Muscle of arm (tissue), 12 donors: ENCODE data around the gene SMAD6. TPM values are rescaled to one million over a fixed set of nuclear protein-coding genes. Genes with fewer than 3 reads are reported as not detected.
"Not testable (repeated sequence)": the region's sequence is repeated elsewhere in the genome, so short reads cannot be mapped to it uniquely, and the experiment has no call there.

Experiments
- DNase-seq: peaks from one replicate; pipeline ENCODE4 v3.0.0-alpha.2; 2013
- polyA plus RNA-seq, 12 donors: library from polyadenylated mRNA; unstranded; fragments of 120-200 nt; gene quantifications; one replicate each; pipeline ENCODE4 v1.2.1, GENCODE V29; 2013; ENCODE audit not compliant: insufficient read length in 12 of 12

SMAD6 gene
- polyA plus RNA-seq, 12 donors, result 3.2 to 11.6 (median 3.7) TPM; not detected in 2

DNA sequence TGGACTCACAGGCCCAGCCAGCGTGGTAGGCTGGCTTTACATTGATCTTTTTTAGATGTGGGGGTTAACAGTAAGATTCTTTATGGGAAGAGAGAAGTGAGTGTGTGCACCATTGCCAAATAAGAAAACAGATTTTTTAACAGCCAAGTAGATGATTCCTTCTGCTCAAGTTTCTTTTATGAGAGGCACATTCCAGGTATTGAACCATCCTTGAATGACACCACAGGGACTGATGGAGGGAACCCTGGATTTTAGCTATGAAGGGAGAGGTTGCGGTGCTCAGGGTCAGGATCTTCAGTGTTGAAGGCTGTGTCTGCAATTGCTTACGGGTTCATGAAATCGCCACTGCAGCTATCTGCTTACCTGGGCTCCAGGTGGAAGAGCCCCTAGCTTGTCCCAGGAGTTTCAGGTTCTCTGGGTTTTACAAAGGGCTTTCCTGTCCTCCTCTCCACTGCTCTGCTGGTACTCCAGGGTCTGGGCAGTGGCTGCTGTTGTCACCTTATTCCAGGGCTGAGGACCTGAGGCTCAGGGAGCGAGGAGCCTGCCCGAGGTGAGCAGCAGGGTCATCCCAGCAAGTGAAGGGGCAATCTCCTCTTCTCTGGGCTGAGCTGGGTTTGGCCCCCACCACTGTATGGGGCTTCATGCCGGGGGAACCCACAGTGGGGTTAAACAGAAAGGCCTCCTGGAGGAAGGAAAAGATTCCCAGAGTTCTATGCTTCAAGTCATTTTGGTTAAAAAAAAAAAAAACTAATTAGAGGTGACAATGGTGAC lies 53.4 kb downstream of the SMAD6 start:
- DNase-seq, result no peak

- peak; percentile 69 for DNase-seq
Measured at GRCh38 chr15:66756295-66756694, 54.3 kb downstream of the SMAD6 start.

DNA sequence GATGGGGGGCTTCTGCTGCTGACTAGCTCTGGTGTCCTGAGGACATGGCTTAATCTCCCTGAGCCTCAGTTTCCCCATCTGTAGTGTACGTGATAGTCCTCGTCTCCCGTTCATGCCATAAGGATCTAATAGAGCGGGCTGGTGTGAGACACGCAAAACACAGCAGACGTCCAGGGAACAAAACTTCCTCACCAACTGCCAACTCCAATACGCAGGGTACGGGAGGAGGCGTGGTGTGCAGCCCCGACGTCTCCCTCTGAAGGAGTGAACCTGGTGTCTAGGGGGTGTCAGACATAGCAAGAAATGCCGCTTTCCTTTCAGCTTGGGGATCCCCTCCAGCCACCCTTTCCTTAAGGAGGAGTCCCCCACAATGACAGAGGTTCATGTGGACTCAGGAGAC lies 55.0 kb downstream of the SMAD6 start:
- no peak for DNase-seq

- DNase-seq, result no peak
Measured at GRCh38 chr15:66757521-66757920, 55.5 kb downstream of the SMAD6 start.

DNA sequence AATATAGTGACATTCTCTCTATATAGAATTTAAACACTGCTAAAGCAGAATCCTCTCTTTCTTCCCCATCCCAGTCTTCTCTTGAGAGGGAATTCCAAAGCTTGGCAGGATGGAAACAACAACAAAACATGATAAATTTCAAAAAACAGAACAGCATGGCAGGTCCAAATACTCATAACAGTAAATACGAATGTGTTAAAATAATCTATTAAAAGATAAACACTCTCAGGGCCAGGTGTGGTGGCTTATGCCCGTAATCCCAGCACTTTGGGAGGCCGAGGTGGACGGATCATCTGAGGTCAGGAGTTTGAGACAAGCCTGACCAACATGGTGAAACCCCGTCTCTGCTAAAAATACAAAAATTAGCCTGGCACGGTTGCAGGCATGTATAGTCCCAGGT lies 56.2 kb downstream of the SMAD6 start:
- not testable (repeated sequence) for DNase-seq

DNA sequence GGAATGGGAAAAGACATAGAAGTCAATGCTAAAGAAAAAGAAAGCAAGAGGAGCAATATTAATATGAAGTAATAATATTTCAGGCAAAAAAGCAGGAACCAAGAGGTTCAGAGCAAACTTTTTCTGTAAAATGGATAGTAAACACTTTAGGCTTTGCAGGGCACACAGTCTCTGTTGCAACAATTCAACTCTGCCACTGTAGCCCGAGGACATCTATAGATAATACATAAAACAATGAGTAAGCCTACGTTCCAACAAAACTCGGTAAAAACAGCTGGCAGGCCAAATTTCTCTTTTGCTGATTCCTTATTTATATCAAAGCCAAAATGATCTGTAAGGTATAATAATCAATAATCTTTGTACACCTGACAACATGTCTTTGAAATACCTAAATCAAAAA lies 56.8 kb downstream of the SMAD6 start:
- no peak for DNase-seq

DNA sequence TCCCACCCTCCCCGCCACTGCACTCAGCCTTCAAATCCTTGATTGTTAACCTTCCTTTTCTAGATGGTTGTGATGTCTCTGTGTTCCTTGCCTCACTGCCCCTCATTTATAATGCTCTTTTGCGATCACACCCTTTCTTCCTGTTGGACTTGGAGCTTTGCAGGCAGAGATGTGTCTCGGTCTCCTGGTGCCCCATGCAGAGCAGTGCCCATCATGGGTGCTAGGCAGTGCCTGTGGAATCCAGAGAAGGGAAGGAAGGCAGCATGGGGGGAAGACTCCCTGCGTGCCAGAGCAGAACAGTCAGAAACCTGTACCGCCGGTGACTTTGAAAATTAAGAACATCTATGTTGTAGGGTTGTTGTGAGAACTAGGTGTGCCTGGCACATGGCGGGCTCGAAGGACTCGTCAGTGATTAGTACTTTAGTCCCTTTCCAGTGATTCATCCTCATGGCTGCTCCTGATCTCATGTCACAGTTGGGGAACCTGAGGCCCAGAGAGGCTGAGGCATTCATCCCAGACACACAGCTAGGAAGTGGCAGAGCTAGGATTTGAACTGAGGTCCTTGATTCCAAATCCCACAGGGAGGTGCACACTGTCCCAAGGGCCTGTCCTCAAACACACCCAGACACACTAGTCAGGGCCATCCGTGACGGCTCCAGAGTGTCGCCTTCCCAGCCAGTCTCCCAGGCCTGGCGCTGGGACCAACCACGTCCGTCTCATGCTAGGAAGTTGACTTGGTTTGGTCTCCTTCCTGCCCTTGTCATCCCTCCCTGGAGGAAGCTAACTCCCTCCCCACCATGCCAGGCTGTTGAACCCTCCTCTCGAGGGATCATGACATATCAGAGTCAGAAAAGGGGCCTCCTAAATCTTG lies 58.3 kb downstream of the SMAD6 start:
- no peak for DNase-seq

DNA sequence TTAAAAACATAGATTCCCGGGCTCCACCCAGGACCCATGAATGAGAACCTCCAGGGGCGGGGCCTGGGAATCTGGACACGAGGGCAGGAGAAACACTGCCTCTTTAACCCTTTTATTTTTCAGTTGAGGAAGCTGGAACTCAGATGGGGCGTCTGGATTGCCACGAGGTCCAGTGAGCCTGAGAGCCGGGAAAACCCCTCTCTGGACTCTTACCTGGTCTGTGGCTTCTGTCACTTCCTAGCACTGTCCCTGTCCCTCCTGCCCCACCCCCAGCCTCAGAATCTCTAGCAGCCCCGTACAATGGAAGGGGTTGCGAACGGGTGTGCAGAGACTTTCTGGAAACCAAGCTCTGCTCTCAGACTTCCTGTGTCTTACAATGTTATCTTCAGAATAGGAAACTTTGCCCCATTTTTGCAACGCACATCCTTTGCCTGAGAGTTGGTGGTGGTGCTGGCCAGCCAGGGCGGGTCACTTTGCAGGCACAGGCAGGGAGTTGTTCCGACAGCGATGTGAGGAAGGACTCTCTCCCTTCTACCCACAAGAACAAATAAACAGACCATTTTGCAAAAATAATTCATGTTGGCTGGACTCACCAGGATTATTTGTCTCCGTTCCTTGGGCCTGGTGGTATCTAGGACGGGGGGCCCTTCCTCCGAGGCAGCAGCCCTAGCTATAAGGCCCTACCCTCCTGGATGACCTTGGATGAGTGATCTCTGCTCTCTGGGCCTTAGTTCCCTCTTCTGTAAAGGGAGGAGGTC lies 59.1 kb downstream of the SMAD6 start:
- no peak for DNase-seq

- no peak for DNase-seq
Measured at GRCh38 chr15:66761726-66762595, 59.9 kb downstream of the SMAD6 start.

DNA sequence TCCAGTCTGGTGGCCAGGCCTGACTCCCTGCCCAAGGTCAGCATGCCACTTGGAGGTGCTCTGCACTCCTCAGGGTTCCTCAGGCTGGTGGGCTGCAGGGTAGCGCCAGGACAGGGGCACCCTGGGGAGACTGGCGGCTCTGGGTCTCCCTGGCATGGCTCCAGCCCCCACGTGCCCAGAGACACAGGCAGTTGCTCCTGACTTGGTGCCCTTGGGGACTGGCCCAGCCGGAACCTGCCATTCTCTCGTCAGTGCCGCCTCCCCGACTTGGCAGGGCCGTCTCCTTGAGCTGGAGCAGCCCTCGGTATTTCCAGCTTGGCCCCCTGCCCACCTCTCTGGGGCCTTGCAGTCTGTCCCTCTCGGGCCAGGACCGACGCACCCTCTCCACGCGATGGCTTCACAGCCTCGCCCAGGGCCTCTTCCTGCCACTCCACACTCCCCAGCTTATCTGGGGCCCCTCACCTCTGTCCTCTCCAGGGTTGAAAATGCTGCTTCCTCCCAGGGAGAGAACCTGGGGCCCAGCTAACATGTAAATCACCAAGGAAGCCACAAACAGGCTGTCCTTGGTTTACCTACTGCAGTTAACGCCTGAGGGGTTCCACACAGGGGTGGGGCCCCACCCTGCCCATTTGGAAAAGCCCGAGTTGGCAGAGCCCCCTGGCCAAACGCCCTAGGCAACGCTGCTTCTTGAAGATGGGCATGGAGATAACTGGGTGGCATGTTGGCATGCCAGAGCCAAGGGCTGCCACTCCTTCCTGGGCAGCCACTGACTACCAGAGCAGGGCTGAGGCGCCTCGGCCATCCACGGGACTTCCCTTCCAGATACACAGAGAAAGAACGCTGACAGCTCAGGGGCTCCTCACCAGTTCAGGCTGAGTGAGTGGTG lies 61.4 kb downstream of the SMAD6 start:
- no peak for DNase-seq

DNA sequence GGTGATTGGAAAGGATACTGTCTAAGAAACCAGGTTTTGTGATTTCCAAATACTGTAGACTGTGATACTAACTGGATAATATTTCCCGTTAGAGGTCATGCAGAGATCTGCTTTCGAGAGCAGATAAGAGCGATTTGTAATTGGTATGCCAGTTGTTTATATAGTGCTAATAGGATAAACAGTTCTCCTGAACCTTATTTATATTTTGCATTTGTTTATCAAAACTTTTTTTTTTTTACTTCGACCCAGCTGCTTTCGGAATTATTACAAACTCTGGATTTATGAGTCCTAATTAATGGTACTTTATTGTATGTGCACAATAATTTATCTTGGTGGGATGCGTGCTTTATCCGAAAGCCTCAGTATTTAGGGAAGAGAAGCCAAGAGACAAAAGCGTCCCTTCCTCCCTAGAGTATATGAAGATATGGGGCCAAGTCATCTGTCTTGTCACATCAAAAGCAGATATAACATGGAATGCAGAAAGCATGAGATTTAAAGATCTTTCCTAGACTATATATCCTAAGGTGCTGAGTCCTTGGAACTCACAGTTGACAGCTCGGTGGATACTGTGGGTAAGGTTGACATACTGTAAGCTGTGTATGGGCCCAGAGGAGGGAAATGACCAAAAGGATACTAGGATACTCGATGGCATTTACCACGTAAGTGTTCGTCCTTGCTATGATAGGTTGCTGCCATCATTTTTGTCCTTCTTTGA lies 62.2 kb downstream of the SMAD6 start:
- no peak for DNase-seq

- DNase-seq, result no peak
Measured at GRCh38 chr15:66765478-66766281, 63.6 kb downstream of the SMAD6 start.

DNA sequence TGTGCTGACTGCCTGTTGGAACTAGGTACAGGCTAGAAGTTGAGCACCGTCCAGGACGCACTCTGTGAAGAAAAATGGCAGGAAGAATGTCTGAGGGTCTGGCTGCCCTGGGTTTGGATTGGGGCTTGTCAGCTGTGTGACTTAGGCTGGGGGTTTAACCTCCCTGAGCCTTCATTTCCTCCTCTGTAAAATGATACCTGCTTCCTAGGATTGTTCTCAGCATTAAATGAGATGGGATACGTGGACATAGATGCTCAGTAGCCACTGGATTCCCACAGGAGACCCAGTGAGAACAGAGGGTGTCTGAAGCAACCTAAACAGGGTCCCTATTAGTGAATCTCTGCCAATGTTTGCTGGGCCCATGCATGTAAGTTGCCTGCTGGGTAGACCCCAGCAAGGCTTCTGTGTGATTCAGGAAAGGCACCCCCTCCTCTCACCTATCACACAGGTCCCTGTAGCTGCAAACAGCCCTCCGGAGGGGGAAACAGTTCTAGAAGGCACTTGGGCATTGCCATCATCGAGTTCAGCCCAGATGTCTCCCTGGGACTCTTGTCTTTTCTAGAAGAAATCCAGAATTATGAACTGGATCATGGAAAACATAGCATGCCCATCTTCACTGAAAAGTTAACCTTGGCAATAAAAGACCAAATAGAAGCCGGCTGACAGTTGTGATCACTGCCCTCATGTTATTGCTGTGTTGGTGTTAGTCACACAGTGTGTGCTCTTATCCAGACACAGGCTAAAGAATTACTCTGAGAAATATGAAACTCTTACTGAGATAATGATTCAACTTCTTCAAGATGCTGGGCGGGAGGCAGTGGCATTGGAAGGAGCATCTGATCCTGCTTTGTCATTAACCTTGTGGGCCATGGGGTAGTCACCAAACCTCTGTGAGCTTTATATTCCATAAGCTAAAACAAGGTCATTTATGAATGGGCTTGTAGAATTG lies 64.5 kb downstream of the SMAD6 start:
- DNase-seq, result no peak

GRCh38 chr15:66767240-66767659 lies 65.2 kb downstream of the SMAD6 start:
- DNase-seq, result no peak

DNA sequence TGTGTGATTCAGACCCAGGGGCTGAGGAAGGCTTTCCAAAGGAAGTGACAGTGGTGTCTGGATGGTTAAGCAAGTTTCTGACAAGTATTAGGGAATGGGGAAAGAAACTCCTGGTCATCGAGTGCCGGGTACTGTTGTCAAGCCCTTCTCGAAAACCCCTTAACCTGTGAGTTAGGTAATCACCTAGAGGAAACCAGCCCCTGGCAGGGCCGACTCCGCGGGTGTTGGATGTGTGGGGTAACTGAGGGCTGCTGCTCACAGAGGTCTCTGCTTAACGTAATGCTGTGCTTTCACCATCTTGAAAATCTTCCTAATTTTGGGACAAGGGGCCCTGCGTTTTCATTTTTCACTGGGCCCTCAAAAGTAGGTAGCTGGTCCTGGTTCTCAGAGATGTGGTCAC lies 67.0 kb downstream of the SMAD6 start:
- no peak for DNase-seq

GRCh38 chr15:66770518-66771350 lies 68.7 kb downstream of the SMAD6 start:
- DNase-seq, result no peak

DNA sequence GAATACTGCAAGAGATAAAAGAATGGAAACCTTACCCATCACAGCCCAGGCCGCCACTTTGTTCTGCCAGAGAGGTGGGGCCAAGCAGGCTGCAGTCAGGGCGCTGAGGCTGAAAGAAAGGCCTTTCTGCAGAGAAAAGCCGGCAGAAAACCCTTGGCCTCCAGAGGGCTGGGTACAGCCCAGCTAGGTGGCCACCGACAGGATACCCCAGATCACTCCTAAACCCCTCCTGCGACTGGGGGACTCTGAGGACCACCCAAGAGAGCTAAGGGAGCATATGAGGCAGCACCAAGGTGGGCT lies 69.3 kb downstream of the SMAD6 start:
- no peak for DNase-seq
